Retinal pigment epithelial cell (primary cell): Measurements from ENCODE around the gene SRC.

Experiments
- DNase-seq: peaks from one replicate; pipeline ENCODE4 v3.0.0-alpha.2; 2010; ENCODE audit warnings: low read depth
- H3K4me3 ChIP-seq: 2 replicates; pipeline ENCODE4 v1.5.1; 2011; ENCODE audit warnings: mild to moderate bottlenecking, low read length, control low read depth, moderate library complexity
- CTCF ChIP-seq: conservative IDR thresholded peaks from 2 replicates; pipeline ENCODE4 v1.5.1; 2011; ENCODE audit warnings: low read depth, low read length, control low read depth, inconsistent platforms

The SRC gene

GRCh38 chr20:37454636-37455385 is 108.9 kb downstream of the SRC start:
- no peak for DNase-seq
- no peak for TF ChIP-seq CTCF
- H3K4me3 ChIP-seq, result no peak overlapping the region
